HEK293 (cell line): ENCODE measurements around the gene TPRN.

Experiments
- CTCF ChIA-PET: fragments of 350-600 bp; formaldehyde crosslinking; extraction: SDS; loops from one replicate; lab custom pipeline; 2021; ENCODE audit warnings: antibody characterized with exemption; lab: Yijun Ruan, JAX
- POLR2A ChIA-PET: fragments of 300-600 bp; formaldehyde crosslinking; extraction: SDS; loops from one replicate; lab custom pipeline; 2020; ENCODE audit warnings: antibody characterized with exemption, inconsistent platforms; lab: Yijun Ruan, JAX
- H3K27ac ChIP-seq: fragments of 200-500 bp; sonication (Bioruptor generic); 2 replicates; pipeline ENCODE4 v1.5.1; 2014; ENCODE audit warnings: low read depth, low read length, control low read depth, inconsistent platforms; ENCODE audit errors: extremely low read depth
- H3K36me3 ChIP-seq, 2 experiments: fragments of 200-500 bp in 1 of 2; sonication (Bioruptor generic) in 1 of 2; 1 replicate in 1 of 2; 2 replicates in 1 of 2; pipeline ENCODE4 v1.5.1; 2014 to 2017; ENCODE audit warnings: inconsistent platforms in 2 of 2, low read length in 2 of 2; ENCODE audit not compliant: control insufficient read depth in 2 of 2, insufficient read depth in 1 of 2
- H3K4me1 ChIP-seq: fragments of 200-500 bp; sonication (Bioruptor generic); 2 replicates; pipeline ENCODE4 v1.5.1; 2014; ENCODE audit warnings: mild to moderate bottlenecking, low read length, inconsistent platforms; ENCODE audit not compliant: control insufficient read depth, insufficient read depth
- H3K4me3 ChIP-seq: 2 replicates; pipeline ENCODE4 v1.5.1; 2011; ENCODE audit warnings: low read depth, mild to moderate bottlenecking, control low read depth, low read length, moderate library complexity
- H3K9me3 ChIP-seq: fragments of 200-500 bp; sonication (Bioruptor generic); 2 replicates; pipeline ENCODE4 v1.5.1; 2014; ENCODE audit warnings: low read depth, low read length, inconsistent platforms; ENCODE audit not compliant: control insufficient read depth, insufficient read depth
- BCL11A ChIP-seq: fragments of 450-650 bp; formaldehyde crosslinking; IDR thresholded peaks from 2 replicates; pipeline ENCODE4 v1.5.1; 2016; ENCODE audit warnings: low read depth, missing biosample characterization, missing genetic modification characterization
- BCL11B ChIP-seq: fragments of 450-650 bp; formaldehyde crosslinking; IDR thresholded peaks from 2 replicates; pipeline ENCODE4 v1.5.1; 2016; ENCODE audit warnings: low read depth, missing biosample characterization, missing genetic modification characterization
- HOXC10 ChIP-seq: sonication (generic); formaldehyde crosslinking; IDR thresholded peaks from 2 replicates; pipeline ENCODE4 v1.8.1; 2023; ENCODE audit warnings: mild to moderate bottlenecking, missing genetic modification reagents
- KLF7 ChIP-seq: fragments of 450-650 bp; formaldehyde crosslinking; IDR thresholded peaks from 2 replicates; pipeline ENCODE4 v1.5.1; 2016; ENCODE audit warnings: missing biosample characterization, missing genetic modification characterization, borderline replicate concordance
- TCF7L2 ChIP-seq: IDR thresholded peaks from 2 replicates; pipeline ENCODE4 v1.6.1; 2011; ENCODE audit warnings: low read depth, mild to moderate bottlenecking, inconsistent platforms, low read length, moderate library complexity, borderline replicate concordance
- ZNF132 ChIP-seq: fragments of 450-650 bp; formaldehyde crosslinking; IDR thresholded peaks from 2 replicates; pipeline ENCODE4 v1.5.1; 2017; ENCODE audit warnings: missing biosample characterization, missing genetic modification characterization, borderline replicate concordance
- ZNF157 ChIP-seq: fragments of 450-650 bp; formaldehyde crosslinking; IDR thresholded peaks from 2 replicates; pipeline ENCODE4 v1.5.1; 2016; ENCODE audit warnings: missing biosample characterization, missing genetic modification characterization
- ZNF248 ChIP-seq: fragments of 450-650 bp; formaldehyde crosslinking; IDR thresholded peaks from 2 replicates; pipeline ENCODE4 v1.5.1; 2017; ENCODE audit warnings: missing biosample characterization, missing genetic modification characterization
- ZNF335 ChIP-seq: fragments of 450-650 bp; formaldehyde crosslinking; conservative IDR thresholded peaks from 2 replicates; pipeline ENCODE4 v1.5.1; 2016; ENCODE audit warnings: missing biosample characterization, missing genetic modification characterization
- ZNF610 ChIP-seq: fragments of 450-650 bp; formaldehyde crosslinking; IDR thresholded peaks from 2 replicates; pipeline ENCODE4 v1.5.1; 2016; ENCODE audit warnings: missing biosample characterization, missing genetic modification characterization, borderline replicate concordance
- ZNF785 ChIP-seq: fragments of 450-650 bp; formaldehyde crosslinking; IDR thresholded peaks from 2 replicates; pipeline ENCODE4 v1.5.1; 2016; ENCODE audit warnings: missing biosample characterization, missing genetic modification characterization
- TF ChIP-seq, protein P1 (sequence below): fragments of 450-650 bp; formaldehyde crosslinking; IDR thresholded peaks from 2 replicates; pipeline ENCODE4 v1.5.1; 2016; ENCODE audit warnings: missing biosample characterization, missing genetic modification characterization, low read depth
- TF ChIP-seq, protein P2 (sequence below): fragments of 450-650 bp; formaldehyde crosslinking; IDR thresholded peaks from 2 replicates; pipeline ENCODE4 v1.5.1; 2016; ENCODE audit warnings: missing biosample characterization, missing genetic modification characterization
- TF ChIP-seq, protein P3 (sequence below): fragments of 450-650 bp; formaldehyde crosslinking; IDR thresholded peaks from 2 replicates; pipeline ENCODE4 v1.5.1; 2017; ENCODE audit warnings: missing biosample characterization, missing genetic modification characterization

Gene TPRN

DNA sequence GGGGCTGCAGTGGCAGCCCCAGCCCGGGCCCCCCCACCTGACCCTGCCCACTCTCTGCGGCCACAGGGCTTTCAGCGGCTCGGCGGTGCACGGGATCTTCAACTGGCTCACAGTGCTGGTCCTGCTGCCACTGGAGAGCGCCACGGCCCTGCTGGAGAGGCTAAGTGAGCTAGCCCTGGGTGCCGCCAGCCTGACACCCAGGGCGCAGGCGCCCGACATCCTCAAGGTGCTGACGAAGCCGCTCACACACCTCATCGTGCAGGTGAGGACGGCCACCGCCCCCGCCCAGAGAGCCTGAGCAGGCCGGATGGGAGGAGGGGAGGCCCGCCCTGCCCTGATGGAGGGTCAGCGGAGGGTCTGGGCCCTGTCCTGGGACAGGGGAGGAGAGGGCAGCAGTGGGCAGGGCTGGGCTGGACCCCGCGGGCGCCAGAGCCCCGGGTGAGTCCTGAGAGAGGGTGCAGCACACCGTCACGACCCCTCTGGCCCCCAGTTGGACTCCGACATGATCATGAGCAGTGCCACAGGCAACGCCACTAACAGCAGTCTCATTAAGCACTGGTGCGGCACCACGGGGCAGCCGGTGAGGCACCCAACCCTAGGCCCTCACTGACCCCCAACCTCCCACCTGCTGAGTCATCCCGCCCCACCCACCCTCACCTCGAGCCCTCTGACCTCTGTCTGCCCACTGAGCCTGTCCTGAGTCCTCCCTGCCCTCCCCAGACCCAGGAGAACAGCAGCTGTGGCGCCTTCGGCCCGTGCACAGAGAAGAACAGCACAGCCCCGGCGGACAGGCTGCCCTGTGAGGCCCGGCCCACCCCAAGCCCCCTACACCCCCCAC lies 32.8 kb upstream of the TPRN start:
- Histone ChIP-seq H3K9me3 (no peaks in the 10 kb centered on the region), H3K4me1 (peaks cover 3% of the 10 kb centered on the region; the same call in 1 of the 2 replicates), H3K36me3 (peaks cover 0 to under 1% of the 10 kb centered on the region in 2 experiments; a peak in 1 of 3 replicates), H3K4me3 (no peak overlapping the region), H3K27ac (no peak overlapping the region)
- CTCF ChIA-PET = interaction anchor here (0.6 to 1.2 kb wide), 4 partner anchors 18 to 35 kb away, joined by 3 to 4 read pairs (median 3); partner anchors contain the start of genes STPG3 and TPRN
- TF ChIP-seq ZNF610 (no peak), ZNF157 (tag by site-specific recombination) (peak; percentile 88), ZNF248 (tag by site-specific recombination) (no peak), BCL11B (peak; percentile 68; the same call in 1 of the 2 replicates), KLF7 (tag by site-specific recombination) (no peak), ZNF785 (tag by site-specific recombination) (no peak), TCF7L2 (no peak), BCL11A (tag by site-specific recombination) (0 out of 2 replicates have a peak, but pooled peaks have one; percentile 31), ZNF132 (no peak)
- TF ChIP-seq, protein P1, sequence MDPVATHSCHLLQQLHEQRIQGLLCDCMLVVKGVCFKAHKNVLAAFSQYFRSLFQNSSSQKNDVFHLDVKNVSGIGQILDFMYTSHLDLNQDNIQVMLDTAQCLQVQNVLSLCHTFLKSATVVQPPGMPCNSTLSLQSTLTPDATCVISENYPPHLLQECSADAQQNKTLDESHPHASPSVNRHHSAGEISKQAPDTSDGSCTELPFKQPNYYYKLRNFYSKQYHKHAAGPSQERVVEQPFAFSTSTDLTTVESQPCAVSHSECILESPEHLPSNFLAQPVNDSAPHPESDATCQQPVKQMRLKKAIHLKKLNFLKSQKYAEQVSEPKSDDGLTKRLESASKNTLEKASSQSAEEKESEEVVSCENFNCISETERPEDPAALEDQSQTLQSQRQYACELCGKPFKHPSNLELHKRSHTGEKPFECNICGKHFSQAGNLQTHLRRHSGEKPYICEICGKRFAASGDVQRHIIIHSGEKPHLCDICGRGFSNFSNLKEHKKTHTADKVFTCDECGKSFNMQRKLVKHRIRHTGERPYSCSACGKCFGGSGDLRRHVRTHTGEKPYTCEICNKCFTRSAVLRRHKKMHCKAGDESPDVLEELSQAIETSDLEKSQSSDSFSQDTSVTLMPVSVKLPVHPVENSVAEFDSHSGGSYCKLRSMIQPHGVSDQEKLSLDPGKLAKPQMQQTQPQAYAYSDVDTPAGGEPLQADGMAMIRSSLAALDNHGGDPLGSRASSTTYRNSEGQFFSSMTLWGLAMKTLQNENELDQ (tag by site-specific recombination) = no peak
- POLR2A ChIA-PET = interaction anchor here (0.8 kb wide), 1 partner anchor 10 kb away, joined by 3 read pairs; no protein-coding TSS in a partner anchor

DNA sequence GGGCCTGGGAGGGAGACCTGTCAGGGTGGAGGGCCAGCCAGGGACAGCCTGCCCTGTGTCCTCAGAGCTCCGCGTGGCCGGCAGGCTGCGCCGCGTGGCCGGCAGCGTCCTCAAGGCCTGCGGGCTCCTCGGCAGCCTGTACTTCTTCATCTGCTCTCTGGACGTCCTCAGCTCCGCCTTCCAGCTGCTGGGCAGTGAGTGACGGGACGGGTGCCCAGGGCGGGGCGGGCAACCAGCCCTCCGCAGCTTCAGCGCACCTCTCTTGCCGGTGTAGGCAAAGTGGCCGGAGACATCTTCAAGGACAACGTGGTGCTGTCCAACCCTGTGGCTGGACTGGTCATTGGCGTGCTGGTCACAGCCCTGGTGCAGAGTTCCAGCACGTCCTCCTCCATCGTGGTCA lies 32.0 kb upstream of the TPRN start:
- no peak overlapping the region for H3K4me3 ChIP-seq
- no peak for TF ChIP-seq HOXC10 (CRISPR knock-in tag)
- TF ChIP-seq ZNF335 (tag by site-specific recombination) = no peak
- TF ChIP-seq BCL11B = 0 out of 2 replicates have a peak, but pooled peaks have one; percentile 14
- TF ChIP-seq, protein P2, sequence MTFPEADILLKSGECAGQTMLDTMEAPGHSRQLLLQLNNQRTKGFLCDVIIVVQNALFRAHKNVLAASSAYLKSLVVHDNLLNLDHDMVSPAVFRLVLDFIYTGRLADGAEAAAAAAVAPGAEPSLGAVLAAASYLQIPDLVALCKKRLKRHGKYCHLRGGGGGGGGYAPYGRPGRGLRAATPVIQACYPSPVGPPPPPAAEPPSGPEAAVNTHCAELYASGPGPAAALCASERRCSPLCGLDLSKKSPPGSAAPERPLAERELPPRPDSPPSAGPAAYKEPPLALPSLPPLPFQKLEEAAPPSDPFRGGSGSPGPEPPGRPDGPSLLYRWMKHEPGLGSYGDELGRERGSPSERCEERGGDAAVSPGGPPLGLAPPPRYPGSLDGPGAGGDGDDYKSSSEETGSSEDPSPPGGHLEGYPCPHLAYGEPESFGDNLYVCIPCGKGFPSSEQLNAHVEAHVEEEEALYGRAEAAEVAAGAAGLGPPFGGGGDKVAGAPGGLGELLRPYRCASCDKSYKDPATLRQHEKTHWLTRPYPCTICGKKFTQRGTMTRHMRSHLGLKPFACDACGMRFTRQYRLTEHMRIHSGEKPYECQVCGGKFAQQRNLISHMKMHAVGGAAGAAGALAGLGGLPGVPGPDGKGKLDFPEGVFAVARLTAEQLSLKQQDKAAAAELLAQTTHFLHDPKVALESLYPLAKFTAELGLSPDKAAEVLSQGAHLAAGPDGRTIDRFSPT (tag by site-specific recombination) = no peak
- TF ChIP-seq, protein P3, sequence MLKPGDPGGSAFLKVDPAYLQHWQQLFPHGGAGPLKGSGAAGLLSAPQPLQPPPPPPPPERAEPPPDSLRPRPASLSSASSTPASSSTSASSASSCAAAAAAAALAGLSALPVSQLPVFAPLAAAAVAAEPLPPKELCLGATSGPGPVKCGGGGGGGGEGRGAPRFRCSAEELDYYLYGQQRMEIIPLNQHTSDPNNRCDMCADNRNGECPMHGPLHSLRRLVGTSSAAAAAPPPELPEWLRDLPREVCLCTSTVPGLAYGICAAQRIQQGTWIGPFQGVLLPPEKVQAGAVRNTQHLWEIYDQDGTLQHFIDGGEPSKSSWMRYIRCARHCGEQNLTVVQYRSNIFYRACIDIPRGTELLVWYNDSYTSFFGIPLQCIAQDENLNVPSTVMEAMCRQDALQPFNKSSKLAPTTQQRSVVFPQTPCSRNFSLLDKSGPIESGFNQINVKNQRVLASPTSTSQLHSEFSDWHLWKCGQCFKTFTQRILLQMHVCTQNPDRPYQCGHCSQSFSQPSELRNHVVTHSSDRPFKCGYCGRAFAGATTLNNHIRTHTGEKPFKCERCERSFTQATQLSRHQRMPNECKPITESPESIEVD (tag by site-specific recombination) = no peak
- peaks cover 3% of the 10 kb centered on the region; the same call in 1 of the 2 replicates for H3K4me1 ChIP-seq
- H3K36me3 ChIP-seq = no peaks in the 10 kb centered on the region
- ChIA-PET CTCF (no interaction called here), POLR2A (interaction anchor here (0.6 kb wide), 2 partner anchors 13 to 107 kb away, joined by 3 to 6 read pairs; no protein-coding TSS in a partner anchor)
- H3K9me3 ChIP-seq = no peaks in the 10 kb centered on the region
- H3K27ac ChIP-seq = no peak overlapping the region
